Daoy (cell line): Measurements from ENCODE around the gene PAQR3. TPM values are rescaled to one million over a fixed set of nuclear protein-coding genes. Genes with fewer than 3 reads are reported as not detected.

Experiments used
- DNase-seq: peaks from one replicate; pipeline ENCODE4 v3.0.0-alpha.2; 2015; ENCODE audit warnings: low read depth
- total RNA-seq: library from RNA; depleted of rRNA; stranded (reverse); fragments of >200 nt; shearing (Covaris generic); gene quantifications from 2 replicates; pipeline ENCODE4 v1.2.3, GENCODE V29; 2014; rRNA removed

PAQR3 gene
- 13.5 and 15.3 TPM in 2 replicates for total RNA-seq

GRCh38 chr4:78938868-78939666 is at the start of gene PAQR3:
TSS of gene PAQR3 (minus strand) at chr4:78939438. CDS start at chr4:78939224, 214 bp downstream.
- peak; percentile 85 for DNase-seq

- DNase-seq: no peak
Observed at GRCh38 chr4:78987683-78988082, 48.4 kb upstream of the PAQR3 start.

- DNase-seq: no peak
Observed at GRCh38 chr4:78984593-78984992, 45.4 kb upstream of the PAQR3 start.

GRCh38 chr4:78975865-78976264 is 36.6 kb upstream of the PAQR3 start:
- DNase-seq: no peak

GRCh38 chr4:78971776-78972175 is 32.5 kb upstream of the PAQR3 start:
- no peak for DNase-seq

- DNase-seq: no peak
Observed at GRCh38 chr4:78971326-78971725, 32.1 kb upstream of the PAQR3 start.

GRCh38 chr4:78962597-78963115 is 23.4 kb upstream of the PAQR3 start:
- no peak for DNase-seq

- DNase-seq: no peak
Observed at GRCh38 chr4:78960926-78961325, 21.7 kb upstream of the PAQR3 start.

- no peak for DNase-seq
Observed at GRCh38 chr4:78956975-78957374, 17.7 kb upstream of the PAQR3 start.

GRCh38 chr4:78953769-78954666 is 14.8 kb upstream of the PAQR3 start:
- DNase-seq: peak; percentile 13

GRCh38 chr4:78953231-78953630 is 14.0 kb upstream of the PAQR3 start:
- DNase-seq: no peak

GRCh38 chr4:78951862-78952472 is 12.7 kb upstream of the PAQR3 start:
- DNase-seq: peak; percentile 17

- no peak for DNase-seq
Observed at GRCh38 chr4:78949735-78950134, 10.5 kb upstream of the PAQR3 start.

GRCh38 chr4:78945651-78946179 is 6.5 kb upstream of the PAQR3 start:
- no peak for DNase-seq

- no peak for DNase-seq
Observed at GRCh38 chr4:78944381-78944780, 5.1 kb upstream of the PAQR3 start.

GRCh38 chr4:78940752-78941151 is 1.5 kb upstream of the PAQR3 start:
- no peak for DNase-seq

- DNase-seq: peak; percentile 4
Observed at GRCh38 chr4:78939667-78940008, 400 bp upstream of the PAQR3 start.

- DNase-seq: no peak
Observed at GRCh38 chr4:78938474-78938867, 767 bp downstream of the PAQR3 start.

- peak; percentile 39 for DNase-seq
Observed at GRCh38 chr4:78937837-78938236, 1.4 kb downstream of the PAQR3 start.

- DNase-seq: no peak
Observed at GRCh38 chr4:78936989-78937388, 2.2 kb downstream of the PAQR3 start.

GRCh38 chr4:78930016-78930629 is 9.1 kb downstream of the PAQR3 start:
- no peak for DNase-seq
